ENCODE results near the gene ZMPSTE24. TPM values are rescaled to one million over a fixed set of nuclear protein-coding genes. Genes with fewer than 3 reads are reported as not detected.

Gene ZMPSTE24
- total RNA-seq, 1 experiment from 2014 or later: 37.9 TPM

- Histone ChIP-seq H3K27me3 (ENCODE audit: control insufficient read depth, insufficient read depth, low read length) (no peaks in the 10 kb centered on the region), H3K36me3 (replicated peaks; ENCODE audit: control insufficient read depth, insufficient read depth, low read length) (no peaks in the 10 kb centered on the region), H3K4me3 (ENCODE audit: insufficient read depth, low read depth, low read length) (no peak within 1 kb of the TSS)
- no peak for DNase-seq
Measured at GRCh38 chr1:40247655-40248054, 10.4 kb upstream of the ZMPSTE24 start, which contains the start of gene TMCO2. TMCO2 (plus strand) TSS chr1:40247937; CDS start chr1:40247994, 57 bp downstream.

DNA sequence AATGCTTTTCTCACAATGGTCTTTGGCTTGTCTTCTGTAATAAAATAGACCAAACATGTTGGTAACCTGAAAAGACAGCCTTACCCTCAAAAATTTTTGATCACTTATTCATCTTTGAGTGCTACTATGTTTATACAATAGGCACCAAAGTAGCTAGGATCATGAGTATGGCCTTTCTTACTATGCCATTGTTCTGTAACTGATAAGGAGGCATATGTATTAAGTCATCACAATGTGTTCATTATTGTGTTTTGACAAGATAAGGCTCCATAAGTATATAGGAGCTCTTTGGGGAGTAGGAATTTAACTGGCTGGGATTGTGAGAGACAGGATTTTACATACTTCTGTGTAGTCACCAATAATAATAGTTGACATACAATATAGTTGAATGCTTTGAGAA, 9.6 kb upstream of the ZMPSTE24 start:
- DNase-seq: no peak
- Histone ChIP-seq H3K4me3 (ENCODE audit: insufficient read depth, low read depth, low read length) (no peak overlapping the region), H3K36me3 (replicated peaks; ENCODE audit: control insufficient read depth, insufficient read depth, low read length) (no peaks in the 10 kb centered on the region), H3K27me3 (ENCODE audit: control insufficient read depth, insufficient read depth, low read length) (no peaks in the 10 kb centered on the region)

- Histone ChIP-seq H3K4me3 (ENCODE audit: insufficient read depth, low read depth, low read length) (no peak overlapping the region), H3K27me3 (ENCODE audit: control insufficient read depth, insufficient read depth, low read length) (no peaks in the 10 kb centered on the region), H3K36me3 (replicated peaks; ENCODE audit: control insufficient read depth, insufficient read depth, low read length) (no peaks in the 10 kb centered on the region)
- DNase-seq: no peak
Measured at GRCh38 chr1:40251456-40251855, 6.6 kb upstream of the ZMPSTE24 start.

DNA sequence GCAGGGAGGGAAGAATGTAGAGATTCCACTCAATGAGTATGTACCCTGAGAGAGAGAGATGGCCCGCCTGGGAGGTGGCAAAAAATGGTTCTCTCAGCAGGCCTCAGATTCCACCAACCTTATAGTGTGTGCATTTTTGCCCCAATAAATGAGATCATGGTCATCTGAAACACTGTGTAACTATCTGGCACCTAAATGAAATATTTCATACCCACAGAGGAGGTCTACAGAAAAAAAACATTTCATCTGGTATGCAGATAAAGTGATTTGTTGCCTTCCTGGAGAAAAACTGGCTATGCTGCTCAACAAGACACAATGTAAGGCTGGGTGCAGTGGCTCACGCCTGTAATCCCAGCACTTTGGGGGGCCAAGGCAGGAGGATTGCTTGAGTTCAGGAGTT, 5.4 kb upstream of the ZMPSTE24 start:
- no peaks in the 10 kb centered on the region for H3K36me3 ChIP-seq (replicated peaks; ENCODE audit: control insufficient read depth, insufficient read depth, low read length)
- DNase-seq: no peak
- no peak overlapping the region for H3K4me3 ChIP-seq (ENCODE audit: insufficient read depth, low read depth, low read length)
- H3K27me3 ChIP-seq (ENCODE audit: control insufficient read depth, insufficient read depth, low read length): no peaks in the 10 kb centered on the region

- DNase-seq: no peak
- Histone ChIP-seq H3K36me3 (replicated peaks; ENCODE audit: control insufficient read depth, insufficient read depth, low read length) (peaks cover 1% of the 10 kb centered on the region; the same call in 1 of the 2 replicates), H3K27me3 (ENCODE audit: control insufficient read depth, insufficient read depth, low read length) (no peaks in the 10 kb centered on the region), H3K4me3 (ENCODE audit: insufficient read depth, low read depth, low read length) (no peak overlapping the region)
Measured at GRCh38 chr1:40255231-40255630, 2.8 kb upstream of the ZMPSTE24 start.

GRCh38 chr1:40256401-40257084, 1.5 kb upstream of the ZMPSTE24 start:
- peaks cover 3% of the 10 kb centered on the region for H3K36me3 ChIP-seq (replicated peaks; ENCODE audit: control insufficient read depth, insufficient read depth, low read length)
- H3K27me3 ChIP-seq (ENCODE audit: control insufficient read depth, insufficient read depth, low read length): no peaks in the 10 kb centered on the region
- DNase-seq: no peak
- H3K4me3 ChIP-seq (ENCODE audit: insufficient read depth, low read depth, low read length): peak overlapping the region; percentile 98

DNA sequence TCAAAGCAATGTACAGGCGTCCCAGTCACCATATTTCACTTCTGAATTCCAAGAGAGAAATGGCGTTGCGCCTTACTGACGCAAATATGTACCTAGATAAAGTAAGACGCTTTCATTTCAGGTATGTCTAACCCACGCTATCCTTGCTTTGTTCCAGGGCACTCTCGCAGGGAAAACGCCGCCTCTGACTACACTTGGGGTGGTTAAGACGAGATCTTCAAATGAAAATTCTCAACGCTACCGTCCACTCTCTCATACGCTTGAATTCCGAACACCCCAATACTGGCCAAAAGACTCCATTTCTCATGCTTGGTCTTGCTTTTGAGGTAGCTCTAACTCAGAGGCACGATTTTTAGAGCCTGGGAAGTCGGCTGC, 736 bp upstream of the ZMPSTE24 start:
- peaks cover 6% of the 10 kb centered on the region for H3K36me3 ChIP-seq (replicated peaks; ENCODE audit: control insufficient read depth, insufficient read depth, low read length)
- H3K4me3 ChIP-seq (ENCODE audit: insufficient read depth, low read depth, low read length): peak overlapping the region; percentile 98
- no peak for DNase-seq
- no peaks in the 10 kb centered on the region for H3K27me3 ChIP-seq (ENCODE audit: control insufficient read depth, insufficient read depth, low read length)

DNA sequence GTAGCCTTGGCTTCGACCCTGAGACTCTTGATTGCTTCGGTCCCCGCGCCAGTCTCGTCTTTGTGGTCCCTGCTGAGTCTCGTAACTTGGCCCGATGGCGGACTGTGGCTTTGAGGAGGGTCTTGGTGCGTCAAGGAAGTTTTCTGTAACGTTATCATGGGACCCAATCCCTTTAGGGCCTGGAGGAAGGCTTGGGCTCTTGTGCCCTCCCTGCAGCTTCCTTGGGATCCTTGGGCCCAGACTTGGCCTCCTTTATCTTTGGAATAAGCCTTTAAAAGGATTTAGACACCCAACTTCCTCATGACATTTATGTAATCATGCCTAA, 371 bp downstream of the ZMPSTE24 start:
- no peaks in the 10 kb centered on the region for H3K27me3 ChIP-seq (ENCODE audit: control insufficient read depth, insufficient read depth, low read length)
- peaks cover 10% of the 10 kb centered on the region for H3K36me3 ChIP-seq (replicated peaks; ENCODE audit: control insufficient read depth, insufficient read depth, low read length)
- DNase-seq: peak; percentile 47
- H3K4me3 ChIP-seq (ENCODE audit: insufficient read depth, low read depth, low read length): peak overlapping the region; percentile 98

- Histone ChIP-seq H3K27me3 (ENCODE audit: control insufficient read depth, insufficient read depth, low read length) (no peaks in the 10 kb centered on the region), H3K36me3 (replicated peaks; ENCODE audit: control insufficient read depth, insufficient read depth, low read length) (peaks cover 14% of the 10 kb centered on the region), H3K4me3 (ENCODE audit: insufficient read depth, low read depth, low read length) (no peak overlapping the region)
- no peak for DNase-seq
Measured at GRCh38 chr1:40264354-40264781, 6.3 kb downstream of the ZMPSTE24 start.

DNA sequence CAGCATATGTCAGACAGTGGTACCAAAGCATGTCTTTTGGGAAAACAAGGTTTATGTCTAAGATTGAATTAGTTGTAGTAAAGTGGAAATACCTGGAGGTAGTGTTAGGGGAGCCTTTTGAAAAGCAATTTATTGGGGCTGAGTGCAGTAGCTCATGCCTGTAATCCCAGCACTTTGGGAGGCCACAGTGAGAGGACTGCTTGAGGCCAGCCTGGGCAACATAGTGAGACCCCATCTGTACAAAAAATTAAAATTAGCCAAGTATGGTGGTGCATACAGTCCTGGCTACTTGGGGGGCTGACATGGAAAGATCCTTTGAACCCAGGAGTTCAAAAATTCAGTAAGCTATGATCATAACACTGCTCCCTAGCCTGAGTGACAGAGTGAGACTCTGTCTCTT, 7.3 kb downstream of the ZMPSTE24 start:
- DNase-seq: no peak
- H3K36me3 ChIP-seq (replicated peaks; ENCODE audit: control insufficient read depth, insufficient read depth, low read length): peaks cover 13% of the 10 kb centered on the region

DNA sequence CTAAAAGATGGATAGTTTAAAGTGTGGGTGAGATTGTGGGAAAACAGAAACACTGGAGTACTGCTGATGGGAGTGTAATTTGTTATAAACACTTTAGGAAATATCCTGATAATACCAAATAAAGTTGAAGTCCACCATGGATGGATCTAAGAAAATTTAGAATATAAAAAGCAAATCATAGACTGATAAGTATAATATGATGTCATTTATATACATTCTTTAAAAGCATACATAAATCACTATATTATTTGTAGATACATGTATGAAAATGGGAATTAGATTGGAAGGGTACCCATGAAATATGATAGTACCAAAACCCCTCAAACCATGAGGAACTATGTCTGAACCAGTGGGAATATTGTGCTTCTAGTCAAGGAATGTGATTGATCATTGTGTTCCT, 7.9 kb downstream of the ZMPSTE24 start:
- H3K36me3 ChIP-seq (replicated peaks; ENCODE audit: control insufficient read depth, insufficient read depth, low read length): peaks cover 18% of the 10 kb centered on the region
- H3K27me3 ChIP-seq (ENCODE audit: control insufficient read depth, insufficient read depth, low read length): no peaks in the 10 kb centered on the region

More for the DNA sequence above, 7.3 kb downstream of the ZMPSTE24 start:
- Histone ChIP-seq H3K27me3 (ENCODE audit: control insufficient read depth, insufficient read depth, low read length) (no peaks in the 10 kb centered on the region), H3K4me3 (ENCODE audit: insufficient read depth, low read depth, low read length) (no peak overlapping the region)

DNA sequence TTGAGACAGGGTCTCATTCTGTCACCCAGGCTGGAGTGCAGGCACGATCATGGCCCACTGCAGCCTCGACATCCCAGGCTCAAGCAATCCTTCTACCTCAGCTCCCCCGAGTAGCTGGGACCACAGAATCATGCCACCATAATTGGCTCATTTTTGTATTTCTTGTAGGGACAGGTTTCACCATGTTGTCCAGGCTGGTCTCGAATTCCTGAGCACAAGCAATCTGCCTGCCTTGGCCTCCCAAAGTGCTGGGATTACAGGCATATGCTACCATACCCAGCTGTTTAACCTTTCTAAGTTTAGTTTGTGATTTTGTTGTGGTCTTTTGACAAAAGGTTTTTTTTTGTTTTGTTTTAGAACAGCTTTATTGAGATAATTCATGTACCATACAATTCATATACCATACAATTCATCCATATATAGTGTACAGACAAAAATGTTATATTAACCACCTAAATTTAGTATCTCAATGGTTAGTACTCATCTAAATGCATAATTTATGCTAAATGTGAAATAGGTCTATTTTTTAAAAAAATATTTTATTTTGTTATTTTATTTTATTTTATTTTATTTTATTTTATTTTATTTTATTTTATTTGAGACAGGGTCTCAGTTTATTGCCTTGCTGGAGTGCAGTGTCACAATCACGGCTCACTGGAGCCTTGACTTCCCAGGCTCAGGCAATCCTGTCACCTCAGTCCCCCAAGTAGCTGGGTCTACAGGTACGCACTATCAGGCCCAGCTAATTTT, 8.9 kb downstream of the ZMPSTE24 start:
- Histone ChIP-seq H3K4me3 (ENCODE audit: insufficient read depth, low read depth, low read length) (no peak overlapping the region), H3K36me3 (replicated peaks; ENCODE audit: control insufficient read depth, insufficient read depth, low read length) (peaks cover 17% of the 10 kb centered on the region), H3K27me3 (ENCODE audit: control insufficient read depth, insufficient read depth, low read length) (no peaks in the 10 kb centered on the region)
- DNase-seq: no peak

More for the DNA sequence above, 7.9 kb downstream of the ZMPSTE24 start:
- no peak overlapping the region for H3K4me3 ChIP-seq (ENCODE audit: insufficient read depth, low read depth, low read length)
- DNase-seq: no peak

DNA sequence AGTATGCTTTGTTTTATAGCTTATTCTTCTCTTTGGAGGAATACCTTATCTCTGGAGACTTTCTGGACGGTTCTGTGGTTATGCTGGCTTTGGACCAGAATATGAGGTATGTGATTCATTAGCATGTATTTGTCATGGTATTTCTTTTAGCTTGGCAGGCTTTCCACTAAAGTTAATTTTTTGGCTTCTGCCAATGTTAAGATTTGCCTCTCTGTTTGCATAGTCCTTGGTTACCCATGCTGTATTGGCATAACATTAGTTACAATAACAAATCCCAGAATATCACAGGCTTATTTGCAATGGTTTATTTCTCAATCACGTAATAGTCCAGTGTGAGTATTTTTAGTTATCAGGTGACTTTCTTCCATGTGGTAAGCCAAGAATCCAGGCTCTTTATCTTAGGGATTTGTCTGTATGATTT, 9.7 kb downstream of the ZMPSTE24 start:
- H3K36me3 ChIP-seq (replicated peaks; ENCODE audit: control insufficient read depth, insufficient read depth, low read length): peaks cover 14% of the 10 kb centered on the region
- DNase-seq: no peak
- H3K4me3 ChIP-seq (ENCODE audit: insufficient read depth, low read depth, low read length): no peak overlapping the region
- H3K27me3 ChIP-seq (ENCODE audit: control insufficient read depth, insufficient read depth, low read length): no peaks in the 10 kb centered on the region

GRCh38 chr1:40268211-40268610, 10.2 kb downstream of the ZMPSTE24 start:
- peaks cover 11% of the 10 kb centered on the region for H3K36me3 ChIP-seq (replicated peaks; ENCODE audit: control insufficient read depth, insufficient read depth, low read length)
- no peaks in the 10 kb centered on the region for H3K27me3 ChIP-seq (ENCODE audit: control insufficient read depth, insufficient read depth, low read length)
- DNase-seq: no peak
- no peak overlapping the region for H3K4me3 ChIP-seq (ENCODE audit: insufficient read depth, low read depth, low read length)

GRCh38 chr1:40270152-40270834, 12.3 kb downstream of the ZMPSTE24 start:
- H3K36me3 ChIP-seq (replicated peaks; ENCODE audit: control insufficient read depth, insufficient read depth, low read length): peaks cover 15% of the 10 kb centered on the region
- no peak overlapping the region for H3K4me3 ChIP-seq (ENCODE audit: insufficient read depth, low read depth, low read length)
- DNase-seq: no peak

More at GRCh38 chr1:40270152-40270834, 12.3 kb downstream of the ZMPSTE24 start:
- no peaks in the 10 kb centered on the region for H3K27me3 ChIP-seq (ENCODE audit: control insufficient read depth, insufficient read depth, low read length)
